ENCODE results near the gene GATA3. TPM values are rescaled to one million over a fixed set of nuclear protein-coding genes. Genes with fewer than 3 reads are reported as not detected.

Gene GATA3
- total RNA-seq, 3 donors from 2014 or later (not counting 1 experiment from before 2014, with no cell fraction given): 50.3 to 92.2 (median 68.8) TPM

GRCh38 chr10:8042721-8043568 is 11.5 kb upstream of the GATA3 start:
- Histone ChIP-seq H3K9me3 (ENCODE audit: control insufficient read depth, insufficient read depth, low read length) (no peaks in the 10 kb centered on the region), H3K4me3 (ENCODE audit: low read length) (no peak overlapping the region), H3K27me3 (ENCODE audit: control insufficient read depth, insufficient read depth, low read length) (peaks cover 98% of the 10 kb centered on the region), H3K27ac (ENCODE audit: low read length) (no peak overlapping the region), H3K4me1 (ENCODE audit: control insufficient read depth, insufficient read depth, low read length) (peaks cover 56% of the 10 kb centered on the region), H3K36me3 (ENCODE audit: control insufficient read depth, insufficient read depth, low read length) (no peaks in the 10 kb centered on the region)
- Mint-ChIP-seq H3K9me3 (peaks cover 0 to 2% of the 10 kb centered on the region in 2 donors), H3K4me3 (peak overlapping the region; percentile 53), H3K27ac (peak overlapping the region; percentile 30 to 73), H3K36me3 (peaks cover 7% of the 10 kb centered on the region), H3K4me1 (peaks cover 57 to 75% of the 10 kb centered on the region in 2 donors), H3K27me3 (ENCODE audit: low read depth in 2 of 2) (peaks cover 93% of the 10 kb centered on the region in 2 donors)
- DNase-seq (peak in 1 of 2 donors; percentile 28), ATAC-seq (no peak)
- no peak for TF ChIP-seq CTCF (IDR thresholded peaks at IDR 0.05)
- intact Hi-C loops (cut with micrococcal nuclease): no loop called here
- WGBS (ENCODE audit: insufficient coverage): 11% methylated on average over 35 of the region's 35 CpGs

- peak in 2 of 3 donors; percentile 50 to 59 for ATAC-seq
- H3K9me3 ChIP-seq (ENCODE audit: control insufficient read depth, insufficient read depth, low read length): no peaks in the 10 kb centered on the region
Measured at GRCh38 chr10:8043569-8044306, 10.8 kb upstream of the GATA3 start.

GRCh38 chr10:8044331-8044907 is 10.1 kb upstream of the GATA3 start:
- H3K27ac ChIP-seq (ENCODE audit: low read length): no peak overlapping the region
- H3K4me1 ChIP-seq (ENCODE audit: control insufficient read depth, insufficient read depth, low read length): peaks cover 70% of the 10 kb centered on the region
- H3K27me3 ChIP-seq (ENCODE audit: control insufficient read depth, insufficient read depth, low read length): peaks cover 97% of the 10 kb centered on the region
- H3K4me1 Mint-ChIP-seq: peaks cover 57 to 83% of the 10 kb centered on the region in 2 donors
- no peaks in the 10 kb centered on the region for H3K36me3 ChIP-seq (ENCODE audit: control insufficient read depth, insufficient read depth, low read length)
- no peaks in the 10 kb centered on the region for H3K9me3 ChIP-seq (ENCODE audit: control insufficient read depth, insufficient read depth, low read length)
- H3K4me3 Mint-ChIP-seq: peak overlapping the region; percentile 39
- peak overlapping the region in 1 of 2 donors; percentile 46 for H3K27ac Mint-ChIP-seq
- TF ChIP-seq CTCF (IDR thresholded peaks at IDR 0.05): no peak
- 17% methylated on average over 6 of the region's 12 CpGs for WGBS (ENCODE audit: insufficient coverage)
- no peaks in the 10 kb centered on the region for H3K9me3 Mint-ChIP-seq
- H3K4me3 ChIP-seq (ENCODE audit: low read length): no peak overlapping the region
- no peaks in the 10 kb centered on the region for H3K36me3 Mint-ChIP-seq
- ATAC-seq: no peak
- peaks cover 86 to 90% of the 10 kb centered on the region in 2 donors for H3K27me3 Mint-ChIP-seq (ENCODE audit: low read depth in 2 of 2)
- DNase-seq: peak in 1 of 2 donors; percentile 37
- intact Hi-C loops (cut with micrococcal nuclease): no loop called here

More at GRCh38 chr10:8043569-8044306, 10.8 kb upstream of the GATA3 start:
- H3K36me3 Mint-ChIP-seq: no peaks in the 10 kb centered on the region
- peak overlapping the region; percentile 46 to 59 for H3K27ac Mint-ChIP-seq
- H3K27me3 Mint-ChIP-seq (ENCODE audit: low read depth in 2 of 2): peaks cover 88 to 91% of the 10 kb centered on the region in 2 donors
- DNase-seq: peak in 1 of 2 donors; percentile 80
- intact Hi-C loops (cut with micrococcal nuclease): no loop called here
- H3K4me3 Mint-ChIP-seq: peak overlapping the region; percentile 39
- Histone ChIP-seq H3K27me3 (ENCODE audit: control insufficient read depth, insufficient read depth, low read length) (peaks cover 98% of the 10 kb centered on the region), H3K4me1 (ENCODE audit: control insufficient read depth, insufficient read depth, low read length) (peaks cover 63% of the 10 kb centered on the region), H3K27ac (ENCODE audit: low read length) (no peak overlapping the region), H3K36me3 (ENCODE audit: control insufficient read depth, insufficient read depth, low read length) (no peaks in the 10 kb centered on the region), H3K4me3 (ENCODE audit: low read length) (no peak overlapping the region)
- TF ChIP-seq CTCF (IDR thresholded peaks at IDR 0.05): no peak
- 14% methylated on average over 27 of the region's 31 CpGs for WGBS (ENCODE audit: insufficient coverage)
- H3K4me1 Mint-ChIP-seq: peaks cover 51 to 78% of the 10 kb centered on the region in 2 donors
- no peaks in the 10 kb centered on the region for H3K9me3 Mint-ChIP-seq

Measured in natural killer cell (primary cell).